Measurements from ENCODE around the gene VSIG4. TPM values are rescaled to one million over a fixed set of nuclear protein-coding genes. Genes with fewer than 3 reads are reported as not detected.

Gene VSIG4
- polyA plus RNA-seq, 3 donors = 10.2 to 56.8 (median 25.1) TPM

DNA sequence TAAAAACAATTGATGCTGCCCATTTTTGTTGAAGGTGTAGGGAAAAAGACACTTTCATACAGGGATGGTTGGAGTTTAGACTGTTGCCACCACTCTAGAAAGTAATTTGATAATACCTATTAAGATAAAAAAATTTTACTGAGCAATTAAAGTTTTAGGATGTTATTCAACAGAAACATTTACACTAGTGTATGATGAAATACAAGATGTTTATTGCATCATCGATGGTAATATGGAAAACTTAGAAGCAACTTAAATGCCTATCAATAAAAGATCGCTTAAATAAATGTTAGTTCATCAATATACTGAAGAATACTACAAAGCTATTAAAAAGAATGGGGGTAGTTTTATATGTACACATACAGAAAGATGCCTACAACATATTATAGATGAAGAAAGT, 9.2 kb upstream of the VSIG4 start:
- no peak for DNase-seq
- Mint-ChIP-seq H3K4me1 (peaks cover 63% of the 10 kb centered on the region), H3K9me3 (peaks cover 0 to 3% (median 0%) of the 10 kb centered on the region in 7 donors), H3K4me3 (no peak overlapping the region), H3K36me3 (peaks cover 4 to 7% of the 10 kb centered on the region in 2 donors), H3K27ac (peak overlapping the region in 4 of 7 donors; percentile 40 to 75 (median 65)), H3K27me3 (ENCODE audit: low read depth in 3 of 3) (peaks cover 0 to 15% (median 2%) of the 10 kb centered on the region in 3 donors)
- intact Hi-C loops (cut with micrococcal nuclease) = no loop called here
- no peaks in the 10 kb centered on the region for H3K79me2 ChIP-seq (ENCODE audit: insufficient read depth, low read length)
- WGBS (ENCODE audit: insufficient coverage) = no CpG with 5 or more reads among the region's 2 CpGs
- no peak overlapping the region for H3K4me2 ChIP-seq (replicated peaks; ENCODE audit: extremely low read depth, low read length, poor library complexity, severe bottlenecking)
- H3K4me3 ChIP-seq (replicated peaks in 1 of 3; ENCODE audit: low read depth in 2 of 3, low read length in 3 of 3) = no peak overlapping the region
- TF ChIP-seq CTCF (IDR thresholded peaks at IDR 0.05) = no peak
- H4K20me1 ChIP-seq (ENCODE audit: insufficient read depth, low read length) = no peaks in the 10 kb centered on the region
- H2AFZ ChIP-seq (ENCODE audit: insufficient read depth, low read depth, low read length, poor library complexity, severe bottlenecking) = no peak overlapping the region
- H3K4me1 ChIP-seq (ENCODE audit: control insufficient read depth in 1 of 2, insufficient read depth in 2 of 2, low read length in 2 of 2) = peaks cover 69 to 82% of the 10 kb centered on the region in 2 donors
- peaks cover 0 to 2% of the 10 kb centered on the region in 2 donors for H3K27me3 ChIP-seq (ENCODE audit: control insufficient read depth in 2 of 2, insufficient read depth in 2 of 2, low read length in 2 of 2)
- H3K27ac ChIP-seq (ENCODE audit: low read depth in 1 of 2, low read length in 2 of 2) = no peak overlapping the region
- no peaks in the 10 kb centered on the region for H3K9me3 ChIP-seq (replicated peaks in 1 of 2; ENCODE audit: control insufficient read depth in 1 of 2, insufficient read depth in 1 of 2, low read length in 2 of 2)
- H3K36me3 ChIP-seq (replicated peaks in 1 of 2; ENCODE audit: control insufficient read depth in 1 of 2, insufficient read depth in 2 of 2, low read length in 2 of 2) = no peaks in the 10 kb centered on the region
- H3K9ac ChIP-seq (ENCODE audit: insufficient read depth, low read length, poor library complexity, severe bottlenecking) = no peak overlapping the region

DNA sequence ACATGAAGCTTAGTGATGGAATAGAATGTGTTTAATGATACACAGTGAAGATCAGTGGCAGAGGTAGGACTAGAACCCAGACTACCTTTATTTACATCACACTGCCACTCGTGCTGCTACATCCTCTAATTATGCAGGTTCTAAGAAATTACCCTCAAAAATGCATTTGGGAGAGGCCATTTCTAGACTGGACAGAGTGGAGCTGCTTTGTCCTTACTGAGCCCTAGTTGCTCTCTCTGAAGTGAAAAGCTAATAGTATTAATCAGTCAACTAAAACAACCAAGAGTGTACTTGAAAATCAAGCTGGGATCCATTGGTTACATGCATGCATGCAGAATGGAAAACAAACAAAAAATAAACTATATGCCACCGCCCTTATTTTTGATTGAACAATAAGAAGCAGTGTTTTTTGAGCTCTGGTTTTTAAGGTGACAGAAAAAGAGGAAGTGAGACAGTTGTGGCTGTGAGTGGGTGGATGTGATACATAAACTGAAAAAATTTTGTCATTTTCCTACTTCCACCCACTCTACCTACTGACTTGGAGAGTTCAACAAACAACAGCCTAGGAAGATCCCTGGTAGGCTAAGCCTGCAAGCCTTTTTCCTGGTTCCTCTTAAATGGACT, 6.8 kb upstream of the VSIG4 start:
- Histone ChIP-seq H2AFZ (ENCODE audit: insufficient read depth, low read depth, low read length, poor library complexity, severe bottlenecking) (no peak overlapping the region), H3K4me3 (replicated peaks in 1 of 3; ENCODE audit: low read depth in 2 of 3, low read length in 3 of 3) (peak overlapping the region in 1 of 3 experiments; percentile 34), H3K4me2 (replicated peaks; ENCODE audit: extremely low read depth, low read length, poor library complexity, severe bottlenecking) (peak overlapping the region; percentile 40), H3K9ac (ENCODE audit: insufficient read depth, low read length, poor library complexity, severe bottlenecking) (no peak overlapping the region), H3K79me2 (ENCODE audit: insufficient read depth, low read length) (no peaks in the 10 kb centered on the region), H3K4me1 (ENCODE audit: control insufficient read depth in 1 of 2, insufficient read depth in 2 of 2, low read length in 2 of 2) (peaks cover 50 to 64% of the 10 kb centered on the region in 2 donors), H3K27ac (ENCODE audit: low read depth in 1 of 2, low read length in 2 of 2) (peak overlapping the region in 1 of 2 donors; percentile 62), H3K9me3 (replicated peaks in 1 of 2; ENCODE audit: control insufficient read depth in 1 of 2, insufficient read depth in 1 of 2, low read length in 2 of 2) (no peaks in the 10 kb centered on the region), H4K20me1 (ENCODE audit: insufficient read depth, low read length) (no peaks in the 10 kb centered on the region), H3K36me3 (replicated peaks in 1 of 2; ENCODE audit: control insufficient read depth in 1 of 2, insufficient read depth in 2 of 2, low read length in 2 of 2) (no peaks in the 10 kb centered on the region), H3K27me3 (ENCODE audit: control insufficient read depth in 2 of 2, insufficient read depth in 2 of 2, low read length in 2 of 2) (peaks cover 0 to 2% of the 10 kb centered on the region in 2 donors)
- Mint-ChIP-seq H3K4me1 (peaks cover 48% of the 10 kb centered on the region), H3K36me3 (peaks cover 4 to 7% of the 10 kb centered on the region in 2 donors), H3K4me3 (no peak overlapping the region), H3K27me3 (ENCODE audit: low read depth in 3 of 3) (peaks cover 0 to 15% (median 2%) of the 10 kb centered on the region in 3 donors), H3K27ac (peak overlapping the region; percentile 61 to 87 (median 80)), H3K9me3 (peaks cover 0 to 3% (median 0%) of the 10 kb centered on the region in 7 donors)
- no CpG with 5 or more reads among the region's 2 CpGs for WGBS (ENCODE audit: insufficient coverage)
- DNase-seq = peak; percentile 54 to 76 (median 67)
- no peak for TF ChIP-seq CTCF (IDR thresholded peaks at IDR 0.05)
- intact Hi-C loops (cut with micrococcal nuclease) = loop anchor here in 1 of 2 donors (2.0 kb wide), 1 partner anchor 28 kb away; no protein-coding TSS in a partner anchor
